Stimulated activated CD8-positive, alpha-beta memory T cell treated with anti-CD3 and anti-CD28 coated beads, Interleukin-4, amount 100 ng/mL, for 4 hours (primary cell): Measurements from ENCODE around the gene KMO.

ENCODE experiments used
- DNase-seq, 2 donors: peaks; one replicate each; pipeline ENCODE4 v3.0.0-alpha.2; 2020; ENCODE audit warnings: low read depth in 2 of 2, low spot score in 1 of 2

Gene KMO

GRCh38 chr1:241536969-241537368 is 4.8 kb downstream of the KMO start:
- DNase-seq: no peak

- DNase-seq: no peak
These were observed 10.2 kb downstream of the KMO start for GRCh38 chr1:241542199-241542907.

GRCh38 chr1:241548008-241548407 is 15.8 kb downstream of the KMO start:
- DNase-seq: no peak

DNA sequence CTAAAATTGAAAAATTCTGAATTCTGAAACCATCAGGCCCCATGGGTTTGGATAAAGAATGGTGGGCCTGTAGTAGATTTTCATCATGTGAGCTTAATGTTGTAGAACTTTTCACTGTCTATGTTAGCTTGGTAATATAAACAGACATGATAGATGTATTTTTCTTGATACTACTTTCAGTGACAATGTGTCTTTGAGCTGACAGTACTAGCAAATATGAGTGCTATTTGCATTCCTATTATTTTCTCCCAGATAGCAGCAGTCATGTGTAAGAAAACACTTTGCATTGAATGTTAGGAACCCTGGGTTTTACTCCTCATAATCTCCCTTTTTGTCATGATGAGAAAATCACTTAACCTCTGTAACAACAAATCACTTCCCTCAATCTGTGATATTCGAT is 18.1 kb downstream of the KMO start:
- DNase-seq: no peak

GRCh38 chr1:241551759-241552638 is 19.8 kb downstream of the KMO start:
- no peak for DNase-seq

DNA sequence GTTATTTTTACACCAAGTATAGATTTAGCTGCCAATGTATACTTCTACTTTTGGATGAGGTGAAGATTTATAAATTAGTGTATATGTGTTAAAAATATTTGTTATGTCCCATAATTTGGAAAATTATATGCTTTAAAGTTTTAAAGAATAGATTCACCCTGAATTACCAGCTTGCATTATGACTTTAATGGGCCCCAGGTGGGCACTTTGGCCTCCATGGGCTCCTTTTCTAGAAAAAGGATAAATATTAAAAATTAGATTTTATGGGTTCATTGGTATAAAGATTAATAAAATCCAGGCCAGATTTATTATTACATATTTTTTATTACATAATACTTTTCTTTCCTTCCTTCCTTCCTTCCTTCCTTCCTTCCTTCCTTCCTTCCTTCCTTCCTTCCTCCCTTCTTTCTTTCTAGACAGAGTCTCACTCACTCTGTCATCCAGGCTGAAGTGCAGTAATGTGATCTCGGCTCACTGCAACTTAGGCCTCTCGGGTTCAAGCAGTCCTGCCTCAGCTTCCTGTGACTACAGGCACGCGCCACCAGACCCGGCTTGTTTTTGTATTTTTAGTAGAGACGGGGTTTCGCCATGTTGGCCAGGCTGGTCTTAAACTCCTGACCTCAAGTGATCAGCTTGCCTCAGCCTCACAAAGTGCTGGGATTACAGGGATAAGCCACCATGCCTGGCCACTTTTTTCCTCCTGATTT is 21.9 kb downstream of the KMO start:
- no peak for DNase-seq

GRCh38 chr1:241555526-241555925 is 23.3 kb downstream of the KMO start:
- DNase-seq: no peak

DNA sequence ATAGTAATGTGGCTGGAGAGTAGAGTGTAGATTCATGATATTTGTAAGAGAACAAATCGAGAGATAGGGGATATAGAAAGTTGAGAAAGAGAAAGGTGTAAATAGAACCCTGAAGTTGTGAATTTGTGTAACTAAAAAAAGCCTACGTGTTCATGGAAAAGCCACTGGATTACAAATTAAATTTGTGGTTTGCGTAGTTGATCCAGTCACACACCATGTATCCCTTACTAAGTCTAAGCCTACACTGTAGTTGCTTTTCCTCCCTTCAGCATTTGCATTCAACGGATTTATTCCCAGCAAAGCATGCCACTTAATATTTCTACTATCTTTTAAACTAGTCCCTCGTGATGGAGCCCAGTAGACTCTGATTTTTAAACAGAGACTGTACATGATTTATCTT is 24.9 kb downstream of the KMO start:
- DNase-seq: no peak

- DNase-seq: no peak
These were observed 25.5 kb downstream of the KMO start for GRCh38 chr1:241557551-241558193.

DNA sequence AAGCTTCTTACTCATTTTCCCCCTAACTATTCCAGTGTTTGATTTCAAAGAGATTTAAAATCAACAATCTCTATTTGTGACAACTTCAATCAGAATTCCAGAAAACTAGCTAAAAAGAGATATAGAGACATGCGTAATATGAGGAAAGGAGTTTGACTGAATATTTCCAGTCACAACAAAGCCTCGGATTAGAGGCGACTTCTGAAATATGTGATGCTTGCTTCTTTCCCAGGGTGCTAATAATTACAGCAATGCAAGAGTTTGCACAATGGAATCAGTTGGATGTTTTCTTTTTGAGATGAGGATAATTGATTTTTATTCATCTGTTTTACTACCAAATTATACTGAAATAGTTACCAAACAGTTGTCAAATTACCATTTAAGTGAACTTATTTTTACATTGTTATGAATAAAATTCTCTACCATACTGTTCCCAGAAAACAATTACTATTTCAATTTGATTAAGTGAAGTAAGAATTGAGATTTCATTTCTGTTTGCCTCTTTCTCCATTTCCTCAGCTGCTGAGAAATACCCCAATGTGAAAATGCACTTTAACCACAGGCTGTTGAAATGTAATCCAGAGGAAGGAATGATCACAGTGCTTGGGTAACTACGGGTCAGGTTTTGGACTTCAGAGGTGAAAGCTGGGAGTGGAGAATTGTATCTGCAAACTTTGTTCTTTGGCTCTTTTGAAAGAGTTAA is 28.1 kb downstream of the KMO start:
- DNase-seq: no peak

DNA sequence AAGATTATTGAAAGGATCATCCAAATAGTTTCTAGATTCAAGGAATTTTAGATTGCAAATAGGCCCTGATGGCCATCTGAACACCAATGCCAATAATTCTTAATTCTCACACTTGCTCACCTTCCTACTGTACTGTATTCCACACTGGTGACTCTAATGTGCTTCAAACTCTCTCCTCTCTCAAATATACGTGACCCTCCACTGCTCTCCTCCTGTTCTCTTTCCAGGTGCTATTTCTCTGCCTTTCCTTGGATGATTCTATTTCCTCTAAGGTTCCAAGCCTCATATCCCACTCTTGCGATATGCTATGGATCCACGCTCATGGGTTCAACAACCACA is 28.6 kb downstream of the KMO start:
- DNase-seq: no peak

- DNase-seq: no peak
These were observed 37.7 kb downstream of the KMO start for GRCh38 chr1:241569848-241570247.

GRCh38 chr1:241574154-241574553 is 42.0 kb downstream of the KMO start:
- no peak for DNase-seq

GRCh38 chr1:241579434-241579833 is 47.3 kb downstream of the KMO start:
- no peak for DNase-seq

DNA sequence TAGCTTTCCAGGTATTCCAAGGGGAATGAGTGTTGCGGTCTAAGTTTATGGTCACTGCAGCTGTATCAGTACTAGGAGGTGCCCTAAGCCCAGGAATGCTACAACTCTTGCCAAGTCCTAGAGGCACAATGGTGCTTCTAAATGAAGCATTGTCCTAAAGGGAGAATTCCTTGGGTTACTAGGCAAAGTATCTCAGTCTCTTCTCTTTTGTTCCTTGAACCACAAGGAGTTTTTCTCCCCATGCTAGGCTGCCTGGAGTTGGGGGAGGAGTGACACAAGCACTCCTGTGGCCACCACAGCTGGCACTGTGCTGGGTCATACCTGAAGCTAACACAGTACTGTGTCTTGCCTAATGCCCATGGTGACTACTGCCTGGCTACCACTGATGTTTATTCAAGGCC is 50.7 kb downstream of the KMO start:
- no peak for DNase-seq

- DNase-seq: no peak
These were observed 54.8 kb downstream of the KMO start for GRCh38 chr1:241586905-241587512.

GRCh38 chr1:241589521-241589920 is 57.3 kb downstream of the KMO start:
- DNase-seq: no peak

DNA sequence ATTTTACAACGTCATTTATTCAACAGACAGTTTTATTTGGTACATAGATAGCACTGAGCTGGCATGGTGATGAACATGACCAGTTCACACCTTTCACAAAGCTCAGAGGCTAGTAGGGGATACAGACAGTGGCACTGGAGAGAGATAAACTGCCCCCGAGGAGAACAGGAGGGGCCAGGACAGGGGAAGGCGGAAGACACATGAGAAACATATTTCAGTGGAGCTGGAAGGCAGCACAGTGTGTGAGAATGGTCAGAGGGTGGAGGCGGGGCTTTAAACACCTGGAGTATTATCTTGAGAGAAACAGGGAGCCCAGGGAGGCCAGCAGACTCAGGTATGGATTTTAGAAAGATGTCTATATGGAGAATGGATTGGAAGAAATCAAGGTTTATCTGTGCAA is 58.5 kb downstream of the KMO start:
- DNase-seq: no peak

DNA sequence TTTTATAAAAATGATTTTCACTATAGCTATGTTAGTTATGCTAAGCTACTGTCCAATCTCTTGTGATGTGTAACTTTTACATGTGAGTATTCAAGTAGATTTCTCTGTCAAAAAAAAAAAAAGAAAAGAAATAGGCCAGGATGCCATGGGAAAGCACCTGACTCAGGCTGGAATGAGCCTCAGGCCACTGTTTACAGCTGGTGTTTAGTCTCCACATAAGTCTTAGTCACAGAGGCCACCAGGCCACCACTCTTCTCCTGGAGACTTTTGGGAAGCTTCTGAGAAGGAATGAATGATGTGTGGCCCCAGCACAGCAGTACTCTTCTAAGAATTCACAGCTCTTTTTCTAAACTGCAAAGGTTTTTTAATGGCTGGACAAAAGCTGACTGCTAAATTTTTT is 59.1 kb downstream of the KMO start:
- DNase-seq: no peak

DNA sequence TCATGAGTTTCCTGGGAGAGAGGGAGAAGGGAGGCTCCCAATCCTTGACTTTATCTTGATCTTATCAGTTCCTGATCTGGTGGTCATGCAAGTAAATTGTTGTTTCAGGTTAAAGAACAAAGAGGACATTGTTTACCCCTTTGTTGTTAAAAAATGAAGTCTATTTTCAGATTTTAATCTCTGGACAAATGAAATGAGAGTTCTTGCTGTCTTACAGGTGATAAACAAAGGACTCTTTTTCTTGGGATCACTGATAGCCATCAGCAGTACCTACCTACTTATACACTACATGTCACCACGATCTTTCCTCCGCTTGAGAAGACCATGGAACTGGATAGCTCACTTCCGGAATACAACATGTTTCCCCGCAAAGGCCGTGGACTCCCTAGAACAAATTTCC is 59.6 kb downstream of the KMO start:
- no peak for DNase-seq
